Measurements from ENCODE around the gene MYO18A.

The MYO18A gene

GRCh38 chr17:29124135-29124924 is 55.9 kb downstream of the MYO18A start:
- peak; percentile 46 for FAIRE-seq
- no peak for DNase-seq (ENCODE audit: insufficient read length, low spot score)
- TF ChIP-seq CTCF (IDR thresholded peaks at IDR 0.05; ENCODE audit: insufficient read depth, missing control alignments): peak; percentile 98

GRCh38 chr17:29123111-29123510 is 57.1 kb downstream of the MYO18A start:
- FAIRE-seq (no peak), DNase-seq (ENCODE audit: insufficient read length, low spot score) (no peak)
- no peak for TF ChIP-seq CTCF (IDR thresholded peaks at IDR 0.05; ENCODE audit: insufficient read depth, missing control alignments)

DNA sequence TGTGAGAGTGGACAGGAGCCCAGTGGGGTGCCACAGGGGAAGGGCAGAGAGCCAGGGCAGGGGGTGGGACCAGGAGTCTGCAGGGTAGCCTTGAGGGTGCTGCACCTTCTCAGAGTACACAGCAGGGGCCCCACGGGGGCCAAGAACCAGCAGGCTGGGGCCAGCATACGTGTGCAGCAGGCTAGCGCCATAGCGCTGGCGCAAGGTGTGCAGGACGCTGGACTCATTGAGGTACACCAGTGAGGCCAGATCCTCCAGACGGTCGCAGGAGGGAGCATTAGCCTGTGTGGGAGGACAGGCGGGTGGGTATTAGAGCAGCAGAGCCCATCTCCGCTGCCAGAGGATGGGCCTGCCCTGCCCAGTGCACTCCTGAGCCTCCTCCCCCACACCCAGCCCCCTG is 58.8 kb downstream of the MYO18A start:
- DNase-seq (ENCODE audit: insufficient read length, low spot score) (no peak), FAIRE-seq (no peak)
- no peak for TF ChIP-seq CTCF (IDR thresholded peaks at IDR 0.05; ENCODE audit: insufficient read depth, missing control alignments)

GRCh38 chr17:29120433-29120832 is 59.8 kb downstream of the MYO18A start:
- no peak for TF ChIP-seq CTCF (IDR thresholded peaks at IDR 0.05; ENCODE audit: insufficient read depth, missing control alignments)
- FAIRE-seq (no peak), DNase-seq (ENCODE audit: insufficient read length, low spot score) (no peak)

GRCh38 chr17:29119265-29119664 is 60.9 kb downstream of the MYO18A start:
- FAIRE-seq: no peak
- no peak for DNase-seq (ENCODE audit: insufficient read length, low spot score)
- no peak for TF ChIP-seq CTCF (IDR thresholded peaks at IDR 0.05; ENCODE audit: insufficient read depth, missing control alignments)

DNA sequence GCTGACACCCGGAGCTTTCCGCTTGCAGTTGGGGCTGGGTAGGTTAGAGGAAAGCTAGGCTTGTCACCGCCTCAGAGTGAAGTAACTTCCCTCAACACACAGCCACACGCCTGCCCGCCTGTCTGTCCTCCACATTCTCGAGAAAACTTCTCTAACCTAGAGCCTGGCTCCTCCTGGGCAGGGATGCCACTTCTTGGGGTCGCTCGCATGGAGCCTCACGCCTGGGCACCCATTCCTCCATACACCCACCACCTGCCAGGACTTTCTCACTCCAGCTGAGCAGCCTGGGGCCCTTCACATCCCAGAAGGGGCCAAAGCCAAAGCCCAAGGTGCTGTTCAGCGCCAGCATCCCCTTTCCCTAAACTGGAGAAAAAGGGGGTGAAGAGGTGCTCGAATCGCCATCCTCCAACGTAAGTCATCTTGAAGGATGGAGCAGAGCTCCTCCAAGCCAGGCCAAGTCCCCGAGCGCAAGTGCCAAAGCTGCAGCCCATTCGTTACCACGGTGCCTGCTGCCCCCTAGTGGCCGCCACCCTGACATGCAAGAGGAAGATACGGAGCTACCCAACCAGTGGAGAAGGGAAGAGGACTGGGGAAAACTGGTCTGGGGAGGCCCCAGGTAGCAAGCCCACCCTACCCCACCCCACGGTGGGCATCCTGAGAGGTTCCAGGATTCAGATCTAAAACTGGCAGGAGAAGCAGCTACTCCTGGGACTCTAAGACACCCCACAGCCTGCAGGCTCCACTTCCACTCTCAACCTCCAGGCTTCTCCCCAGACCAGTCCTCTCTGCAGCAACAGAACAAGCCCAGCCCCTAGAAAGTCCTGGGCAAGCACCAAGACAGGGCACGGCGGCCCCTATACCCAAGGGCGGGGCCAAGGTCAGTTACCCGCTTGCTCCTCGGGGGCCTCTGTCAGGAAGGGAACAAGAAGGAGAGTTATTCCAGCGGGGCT is 63.1 kb downstream of the MYO18A start:
- DNase-seq (ENCODE audit: insufficient read length, low spot score) (peak; percentile 70), FAIRE-seq (peak; percentile 35)
- TF ChIP-seq CTCF (IDR thresholded peaks at IDR 0.05; ENCODE audit: insufficient read depth, missing control alignments): peak; percentile 100

Data from D721Med (cell line).